GM04503 (cell line): Measurements from ENCODE around the gene PRDM16.

ENCODE experiments used
- DNase-seq: peaks from one replicate; pipeline ENCODE4 v3.0.0-alpha.2; 2012; ENCODE audit warnings: low read depth

Gene PRDM16

DNA sequence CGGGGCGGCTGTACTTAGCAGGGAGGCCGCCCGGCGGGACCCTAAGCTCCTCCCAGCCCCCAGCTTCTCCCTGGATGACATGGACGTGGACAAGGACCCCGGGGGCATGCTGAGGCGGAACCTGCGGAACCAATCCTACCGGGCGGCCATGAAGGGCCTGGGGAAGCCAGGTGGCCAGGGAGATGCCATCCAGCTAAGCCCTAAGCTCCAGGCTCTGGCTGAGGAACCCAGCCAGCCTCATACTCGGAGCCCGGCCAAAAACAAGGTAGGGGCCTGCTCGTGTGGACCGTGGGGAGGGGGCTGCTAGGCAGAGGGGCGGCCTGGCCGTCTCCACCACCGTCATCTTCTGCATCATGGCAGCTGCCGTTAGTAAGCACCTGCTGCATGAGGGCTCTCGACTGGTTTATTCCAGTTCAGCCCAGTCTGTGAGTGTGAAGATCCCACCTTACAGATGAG lies 394.4 kb downstream of the PRDM16 start:
- no peak for DNase-seq

DNA sequence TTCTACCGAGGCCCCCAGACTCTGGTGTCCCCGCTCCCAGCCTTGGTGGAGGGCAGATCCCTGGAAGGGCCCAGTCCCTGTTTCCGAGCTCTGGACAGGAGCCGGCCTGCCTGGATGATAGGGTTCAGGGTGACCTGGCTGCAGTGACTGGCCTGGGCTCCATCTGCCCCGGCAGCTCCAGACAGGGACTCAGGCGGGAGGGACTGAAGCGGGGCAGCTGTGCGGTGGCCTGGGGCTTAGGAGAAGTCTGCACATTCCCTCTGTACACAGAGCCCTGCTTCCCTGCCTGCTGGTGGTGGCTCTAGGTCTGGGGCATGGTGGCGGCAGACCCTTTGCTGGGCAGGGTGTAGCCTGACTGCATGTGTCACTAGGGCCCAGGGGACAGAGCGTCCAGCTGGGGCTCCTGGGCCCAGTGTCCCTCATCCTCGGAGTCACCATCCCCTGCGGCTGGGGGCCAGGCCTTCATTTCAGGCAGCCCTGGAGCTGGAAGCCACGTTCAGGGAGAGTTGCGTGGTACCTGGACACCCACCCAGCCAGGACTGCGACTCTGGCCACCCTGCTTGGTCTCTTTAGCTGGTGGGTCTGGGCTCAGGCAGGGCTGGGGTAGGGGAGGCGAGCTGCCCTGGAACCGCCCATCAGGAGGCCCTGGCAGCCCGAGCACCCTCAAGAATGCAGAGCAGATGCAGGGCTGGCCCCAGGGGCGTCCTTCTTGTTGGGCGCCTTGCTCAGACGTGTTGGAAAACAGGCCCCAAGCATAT lies 395.1 kb downstream of the PRDM16 start:
- no peak for DNase-seq

DNA sequence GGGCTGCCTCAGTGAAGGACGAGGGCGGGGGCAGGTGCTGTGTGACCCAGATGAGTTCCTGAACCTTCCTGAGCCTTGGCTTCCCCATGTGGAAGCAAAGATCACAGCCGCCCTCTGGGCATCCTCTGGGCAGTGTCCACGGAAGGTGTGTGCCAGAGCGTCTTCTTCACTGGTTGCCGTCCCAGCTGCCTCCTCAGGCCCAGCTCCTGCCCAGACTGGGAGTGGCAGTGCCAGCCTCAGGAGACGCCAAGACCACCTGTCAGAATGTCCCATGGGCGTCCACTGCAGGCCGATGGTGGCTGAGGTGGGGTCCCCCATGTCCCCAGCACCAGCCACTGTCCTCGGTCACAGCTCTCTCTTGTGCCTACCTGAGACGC lies 395.6 kb downstream of the PRDM16 start:
- no peak for DNase-seq

DNA sequence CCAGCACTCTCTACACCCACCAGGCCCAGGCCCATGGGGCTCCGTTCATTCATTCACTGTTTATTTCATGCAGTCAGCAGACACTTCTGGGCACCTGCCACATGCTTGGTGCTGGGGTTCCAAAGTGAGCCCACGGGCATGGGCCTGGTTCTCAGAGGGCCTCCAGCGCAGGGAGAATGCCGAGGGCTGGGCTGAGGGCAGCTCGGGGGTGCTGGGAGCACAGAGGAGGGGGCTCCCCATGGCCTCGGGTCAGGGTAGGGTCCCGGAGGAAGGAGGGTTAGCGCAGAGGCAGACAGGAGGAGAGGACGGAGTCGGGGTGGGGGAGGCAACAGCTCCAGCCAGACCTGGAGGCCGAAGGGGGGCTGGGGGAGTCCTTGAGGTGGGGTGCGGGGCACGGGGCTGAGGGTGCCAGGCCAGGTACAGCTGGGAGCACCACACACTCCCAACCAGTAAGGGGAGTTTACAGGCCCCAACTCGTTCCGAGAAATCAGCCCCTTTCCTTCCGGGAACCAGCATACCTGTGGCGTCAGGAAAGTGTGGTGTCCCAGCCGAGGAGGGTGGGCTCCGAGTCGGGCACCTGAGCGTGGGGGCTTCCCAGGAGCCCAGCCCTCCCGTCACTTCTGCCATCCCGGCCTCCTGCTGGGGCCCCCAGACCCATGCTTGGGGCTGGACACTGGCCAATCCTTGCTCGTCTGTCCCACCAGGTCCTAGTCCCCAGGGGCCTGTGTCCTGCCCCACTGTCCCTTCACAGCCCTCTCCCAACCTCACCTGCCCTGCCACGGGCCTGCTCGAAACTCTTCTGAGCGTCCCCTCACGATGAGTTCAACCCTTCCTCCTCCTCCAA lies 396.3 kb downstream of the PRDM16 start:
- no peak for DNase-seq

DNA sequence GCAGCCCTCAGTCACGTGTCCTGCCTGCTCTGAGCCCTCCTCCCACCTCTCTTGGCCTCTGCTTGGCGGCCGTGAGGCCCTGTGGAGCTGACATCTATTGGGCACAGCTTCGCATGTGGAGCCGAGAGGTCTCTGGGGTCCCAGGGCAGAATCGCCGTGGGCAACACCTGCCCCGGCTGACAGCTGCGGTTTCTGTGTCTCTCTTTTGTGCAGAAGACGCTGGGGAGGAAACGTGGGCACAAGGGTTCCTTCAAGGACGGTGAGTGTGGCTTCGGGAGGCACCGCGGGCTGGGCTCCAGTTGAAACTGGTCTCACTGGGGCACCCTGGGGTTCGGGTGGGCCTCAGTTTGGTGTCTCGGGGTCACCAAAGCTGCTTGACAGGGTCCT lies 396.9 kb downstream of the PRDM16 start:
- DNase-seq = no peak

DNA sequence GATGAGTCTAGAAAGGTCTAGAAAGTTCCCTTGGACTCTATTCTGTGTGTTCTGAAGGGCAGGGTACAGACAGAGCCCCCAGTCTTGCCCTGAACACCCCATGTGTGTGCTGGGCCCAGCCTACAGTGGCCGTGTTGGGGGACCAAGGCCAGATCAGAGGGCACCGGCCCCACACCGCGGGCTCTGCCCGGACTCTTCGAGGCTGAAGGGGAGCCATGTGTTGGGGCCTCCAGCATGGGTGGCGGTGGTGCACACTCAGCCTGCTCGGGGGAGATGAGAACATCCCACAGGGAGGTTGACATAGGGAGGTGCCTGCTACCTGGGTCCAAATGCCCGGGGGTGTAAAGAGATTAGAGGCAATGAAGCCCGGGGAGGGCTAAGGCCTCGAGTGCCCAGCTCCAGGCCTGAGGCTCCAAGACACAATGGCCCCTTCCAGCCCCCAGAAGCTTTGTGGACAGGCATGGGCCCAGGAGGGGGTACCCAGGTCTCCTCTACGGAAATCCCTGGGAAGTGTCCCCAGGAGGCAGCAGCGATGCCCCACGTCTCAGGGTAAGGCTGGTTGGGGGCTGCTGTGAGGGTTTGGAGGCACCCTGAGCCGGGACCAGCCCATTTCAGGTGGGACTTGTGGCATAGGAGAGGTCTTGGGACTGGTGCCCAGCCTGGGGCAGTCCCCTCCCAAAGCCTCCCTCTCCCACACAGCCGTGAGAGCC lies 397.5 kb downstream of the PRDM16 start:
- no peak for DNase-seq

DNA sequence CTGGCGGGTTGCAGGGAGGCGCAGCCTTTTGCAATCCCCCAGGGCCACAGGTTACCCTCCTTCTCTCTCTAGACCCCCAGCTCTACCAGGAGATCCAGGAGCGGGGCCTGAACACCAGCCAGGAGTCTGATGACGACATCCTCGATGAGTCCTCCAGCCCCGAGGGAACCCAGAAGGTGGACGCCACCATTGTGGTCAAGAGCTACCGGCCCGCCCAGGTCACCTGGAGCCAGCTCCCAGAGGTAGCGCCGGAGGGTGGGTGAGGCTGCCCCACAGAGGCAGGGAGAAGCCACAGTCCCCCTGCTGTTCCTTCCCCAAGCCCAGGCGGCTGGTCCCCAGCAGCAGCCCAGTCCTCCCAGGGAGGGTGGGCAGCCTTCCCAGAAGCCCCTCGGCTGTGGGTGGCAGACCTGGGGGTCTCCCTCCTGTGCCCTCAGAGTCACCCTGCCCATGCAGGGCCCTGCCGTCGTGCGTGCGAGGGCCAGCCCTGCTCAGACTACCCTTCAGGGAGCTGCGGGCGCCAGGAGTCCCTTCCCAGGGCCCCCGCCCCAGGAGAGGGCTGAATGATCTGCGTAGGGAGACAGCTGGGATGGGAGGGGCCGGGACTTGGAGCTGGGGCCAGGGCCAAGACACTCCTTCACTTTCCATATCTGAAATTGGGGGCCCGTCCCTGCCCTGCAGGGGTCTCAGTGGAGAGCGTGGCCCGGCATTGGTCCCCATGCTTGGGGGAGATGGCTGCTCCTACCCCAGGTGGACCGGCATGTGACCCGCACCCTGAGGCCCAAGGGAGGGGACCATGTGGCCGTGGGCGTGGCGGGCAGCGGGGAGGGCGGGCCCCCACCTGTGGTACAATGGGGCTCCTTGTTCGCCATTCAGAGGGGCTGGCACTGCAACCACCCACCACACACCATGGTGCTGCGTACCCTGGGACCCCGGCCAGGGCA lies 398.4 kb downstream of the PRDM16 start:
- no peak for DNase-seq

DNA sequence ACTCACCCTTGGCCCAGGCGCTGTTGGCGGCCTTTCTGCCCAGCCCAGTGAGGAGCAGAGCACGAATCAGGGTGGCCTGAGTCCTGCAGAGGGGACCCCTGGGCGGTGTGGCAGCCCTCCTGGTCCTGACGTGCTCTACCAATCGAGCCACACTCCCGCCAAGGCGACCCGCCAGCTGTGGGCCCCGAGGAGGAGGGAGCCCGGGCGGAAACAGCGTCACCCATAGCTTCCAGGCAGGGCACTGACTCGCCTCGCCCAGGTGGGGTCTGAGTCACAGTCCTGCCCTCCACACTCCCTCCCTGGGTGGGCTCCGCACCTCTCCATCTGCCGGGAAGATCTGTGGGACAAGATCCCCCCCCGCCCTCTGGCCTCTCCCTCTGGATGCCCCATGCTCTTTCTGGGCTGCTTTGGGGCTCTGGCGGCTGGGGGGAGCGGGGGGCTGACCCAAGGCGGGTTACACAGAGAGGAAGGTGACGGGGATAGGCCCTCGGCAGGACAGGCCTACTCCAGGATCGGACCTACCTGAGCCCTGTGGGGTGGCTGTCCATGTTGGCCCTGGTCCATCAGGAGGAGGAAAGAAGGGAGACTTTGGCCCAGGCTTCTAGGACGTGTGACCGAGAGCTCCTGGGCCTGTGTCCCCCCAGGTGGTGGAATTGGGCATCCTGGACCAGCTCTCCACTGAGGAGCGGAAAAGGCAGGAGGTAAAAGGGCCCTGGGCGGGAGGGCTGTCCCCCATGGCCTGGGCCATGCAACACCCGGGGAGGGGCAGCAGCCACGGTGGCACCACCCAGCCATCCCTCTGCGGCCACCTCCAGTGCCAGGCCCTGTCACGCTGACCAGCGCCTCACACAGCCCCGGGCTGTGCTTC lies 399.5 kb downstream of the PRDM16 start:
- DNase-seq = no peak

DNA sequence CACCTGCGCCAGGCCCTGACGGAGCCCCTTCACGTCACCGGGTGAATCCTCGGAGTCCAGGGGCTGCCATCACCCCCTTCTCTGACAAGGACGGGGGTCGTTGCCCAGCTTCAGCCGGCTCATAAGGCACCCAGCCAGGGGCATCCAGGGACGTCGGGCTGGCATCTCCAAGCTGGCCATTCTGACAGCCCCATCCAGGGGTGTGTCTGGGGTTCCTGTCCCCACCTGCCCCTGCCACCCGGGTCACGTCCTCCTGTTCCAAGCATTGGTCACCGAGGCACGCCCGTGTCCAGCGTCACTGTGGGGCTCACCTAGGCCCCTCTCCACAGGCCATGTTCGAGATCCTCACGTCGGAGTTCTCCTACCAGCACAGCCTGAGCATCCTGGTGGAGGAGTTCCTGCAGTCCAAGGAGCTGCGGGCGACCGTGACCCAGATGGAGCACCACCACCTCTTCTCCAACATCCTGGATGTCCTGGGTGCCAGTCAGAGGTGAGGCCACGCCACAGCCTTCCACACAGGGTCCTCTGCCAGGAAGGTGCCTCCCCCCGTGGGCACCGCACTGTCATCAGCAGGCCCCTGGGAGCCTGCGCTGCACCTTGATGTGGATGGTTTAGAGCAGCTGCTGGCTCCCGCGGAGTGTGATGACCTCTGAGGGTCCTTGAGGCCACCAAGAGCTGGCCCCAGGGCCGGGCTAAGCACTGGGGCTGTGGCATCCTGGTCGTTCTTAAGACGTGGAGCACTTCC lies 400.3 kb downstream of the PRDM16 start:
- DNase-seq = no peak

DNA sequence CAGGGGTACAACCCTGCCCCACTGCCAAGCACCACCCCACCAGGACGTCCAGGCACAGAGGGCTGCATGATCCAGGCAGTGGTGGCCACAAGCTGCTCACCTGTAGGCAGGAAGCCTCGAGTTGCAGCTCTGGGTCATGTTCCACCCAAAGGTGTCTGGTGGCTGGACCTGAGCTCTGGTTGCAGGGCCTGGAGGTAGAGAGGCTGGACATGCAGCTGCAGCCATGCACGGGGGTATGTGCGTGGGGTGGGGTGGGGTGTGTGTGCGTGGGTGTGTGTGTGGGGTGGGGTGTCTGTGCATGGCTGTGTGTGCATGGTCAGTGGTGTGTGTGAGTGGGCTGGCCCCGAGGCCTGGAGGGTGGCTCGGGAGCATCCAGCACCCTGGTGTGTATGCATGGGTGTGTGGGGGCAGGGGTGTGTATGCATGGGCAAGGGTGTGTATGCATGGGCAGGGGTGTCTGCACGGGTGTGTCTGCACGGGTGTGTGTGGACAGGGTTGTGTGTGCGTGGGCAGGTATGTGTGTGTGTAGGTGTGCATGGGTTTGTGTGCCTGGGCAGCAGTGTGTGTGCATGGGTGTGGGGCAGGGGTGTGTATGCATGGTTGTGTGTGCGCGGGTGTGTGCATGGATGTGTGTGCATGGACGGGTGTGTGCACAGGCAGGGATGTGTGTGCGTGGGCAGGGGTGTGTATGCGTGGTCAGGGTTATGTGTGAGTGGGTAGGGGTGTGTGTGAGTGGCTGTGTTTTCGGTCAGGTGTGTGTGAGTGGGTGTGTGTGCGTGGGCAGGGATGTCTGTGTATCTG lies 401.0 kb downstream of the PRDM16 start:
- DNase-seq = no peak

DNA sequence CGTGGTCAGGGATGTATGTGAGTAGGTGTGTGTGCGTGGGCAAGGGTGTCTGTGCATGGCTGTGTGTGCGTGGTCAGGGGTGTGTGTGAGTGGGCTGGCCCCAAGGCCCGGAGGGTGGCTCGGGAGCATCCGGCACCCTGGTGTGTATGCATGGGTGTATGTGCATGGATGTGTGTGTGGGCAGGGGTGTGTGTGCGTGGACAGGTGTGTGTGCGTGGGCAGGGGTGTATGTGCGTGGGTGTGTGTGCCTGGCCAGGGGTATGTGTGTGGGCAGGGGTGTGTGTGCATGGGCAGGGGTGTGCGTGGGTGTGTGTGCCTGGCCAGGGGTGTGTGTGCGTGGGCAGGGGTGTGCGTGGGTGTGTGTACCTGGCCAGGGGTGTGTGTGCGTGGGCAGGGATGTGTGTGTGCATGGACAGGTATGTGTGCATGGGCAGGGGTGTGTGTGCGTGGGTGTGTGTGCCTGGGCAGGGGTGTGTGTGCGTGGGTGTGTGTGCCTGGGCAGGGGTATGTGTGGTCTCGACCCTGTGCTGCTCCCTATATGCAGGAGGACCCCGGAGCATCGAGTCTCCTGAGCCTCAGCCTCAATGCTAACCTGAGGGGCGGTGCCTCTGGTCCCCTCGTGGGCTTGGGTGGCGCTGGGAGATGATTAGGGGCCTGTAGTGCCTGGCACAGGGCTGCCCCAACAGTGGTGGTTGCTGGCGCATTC lies 401.8 kb downstream of the PRDM16 start:
- DNase-seq = no peak

DNA sequence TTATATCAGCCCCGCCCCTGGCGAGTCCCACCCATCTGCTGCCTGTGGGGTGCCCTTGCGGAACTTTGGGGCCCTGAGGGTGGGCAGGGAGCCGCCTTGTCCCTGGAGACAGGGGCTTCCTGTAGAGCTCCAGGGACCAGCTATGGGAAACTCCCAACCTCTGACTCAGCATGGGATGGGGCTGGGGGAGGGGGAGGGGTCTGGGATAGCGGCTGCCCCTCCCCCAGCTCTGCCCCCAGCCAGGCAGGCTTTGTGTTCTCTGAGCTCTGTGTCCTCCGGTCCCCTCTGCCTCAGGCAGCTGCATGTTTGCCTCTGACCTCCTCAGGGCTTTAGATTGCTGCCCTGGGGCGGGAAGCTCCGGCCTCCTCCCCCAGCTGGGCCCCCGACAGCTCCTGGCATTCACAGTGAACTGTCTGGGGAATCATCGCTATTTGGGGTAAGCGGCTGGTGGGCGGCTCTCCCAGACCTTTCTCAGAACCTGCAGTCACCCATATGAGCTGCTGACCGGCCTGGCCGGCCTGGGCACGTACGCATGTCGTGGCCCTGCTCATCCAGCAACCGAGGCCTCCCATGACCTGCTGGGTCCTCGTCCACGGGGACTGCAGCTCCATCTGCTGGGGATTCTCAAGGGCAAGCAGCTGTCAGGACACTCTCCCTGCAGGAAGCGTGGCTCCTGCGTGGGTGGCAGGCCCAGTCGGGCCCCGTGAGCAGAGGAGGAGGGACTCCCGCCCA lies 402.5 kb downstream of the PRDM16 start:
- DNase-seq = no peak

DNA sequence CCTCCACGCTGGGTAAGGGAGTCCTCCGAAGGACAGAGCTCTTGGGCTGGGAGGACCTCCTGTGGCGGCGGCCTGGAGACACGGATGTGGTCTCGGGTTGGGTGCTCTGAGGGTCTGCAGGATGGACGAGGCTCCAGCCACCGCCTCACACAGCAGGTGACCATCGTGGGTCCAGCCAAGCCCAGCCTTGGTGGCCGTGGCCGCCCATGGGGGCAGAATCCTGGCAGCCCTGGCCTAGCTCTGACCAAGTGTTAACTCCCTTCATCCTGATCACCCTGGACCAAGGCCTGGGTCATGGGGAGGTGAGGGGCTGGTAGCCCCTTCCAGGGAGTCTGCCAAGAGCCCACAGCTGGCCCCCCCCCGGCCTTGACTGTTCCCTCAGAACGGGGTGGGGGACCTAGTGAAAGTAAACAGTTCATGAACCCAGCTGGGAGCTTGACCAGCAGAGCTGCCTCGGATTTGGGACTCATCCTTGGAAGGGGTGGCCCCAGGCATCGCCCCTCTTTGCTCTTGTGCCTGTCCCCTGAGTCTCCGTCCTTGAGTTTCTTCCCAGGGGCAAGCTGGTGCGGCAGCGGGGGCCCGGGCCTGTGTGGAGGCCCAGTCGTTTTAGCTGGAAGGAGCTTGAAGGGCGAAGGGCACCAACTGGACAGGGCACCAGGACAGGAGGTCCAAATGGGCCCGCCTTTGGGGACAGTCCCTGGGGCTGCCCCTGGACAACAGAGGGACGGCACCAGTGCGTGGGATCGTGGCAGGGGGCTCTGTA lies 403.3 kb downstream of the PRDM16 start:
- no peak for DNase-seq

DNA sequence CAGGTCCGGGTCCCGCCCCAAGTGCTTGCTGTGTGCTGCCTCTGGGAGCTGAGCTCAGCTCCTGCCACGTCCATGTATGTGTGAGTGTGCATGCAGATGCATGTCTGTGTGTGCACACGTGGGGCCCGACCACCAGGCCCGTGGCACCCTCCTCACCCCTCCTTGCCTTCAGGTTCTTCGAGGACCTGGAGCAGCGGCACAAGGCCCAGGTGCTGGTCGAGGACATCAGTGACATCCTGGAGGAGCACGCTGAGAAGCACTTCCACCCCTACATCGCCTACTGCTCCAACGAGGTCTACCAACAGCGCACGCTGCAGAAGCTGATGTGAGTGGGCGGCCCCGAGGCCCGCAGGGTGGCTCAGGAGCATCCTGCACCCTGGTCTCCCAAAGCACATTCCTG lies 403.9 kb downstream of the PRDM16 start:
- no peak for DNase-seq

DNA sequence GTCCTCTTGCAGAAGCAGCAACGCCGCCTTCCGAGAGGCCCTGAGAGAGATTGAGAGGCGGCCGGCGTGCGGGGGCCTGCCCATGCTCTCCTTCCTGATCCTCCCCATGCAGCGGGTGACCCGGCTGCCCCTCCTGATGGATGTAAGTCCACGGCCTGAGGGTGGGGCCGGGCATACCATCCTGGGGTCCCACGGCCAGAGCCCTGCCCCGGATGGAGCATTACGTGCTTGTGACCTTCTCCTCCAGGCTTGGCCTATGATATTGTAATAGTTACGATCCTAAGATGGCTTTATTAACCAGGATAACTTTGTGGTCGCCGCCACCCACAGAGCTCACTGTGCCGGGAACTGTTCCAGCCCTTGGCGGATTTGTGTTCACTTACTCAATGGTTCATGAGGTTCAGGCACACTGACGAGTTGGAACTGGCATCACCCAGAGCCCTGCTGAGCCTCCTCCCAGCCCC lies 404.4 kb downstream of the PRDM16 start:
- peak; percentile 72 for DNase-seq

DNA sequence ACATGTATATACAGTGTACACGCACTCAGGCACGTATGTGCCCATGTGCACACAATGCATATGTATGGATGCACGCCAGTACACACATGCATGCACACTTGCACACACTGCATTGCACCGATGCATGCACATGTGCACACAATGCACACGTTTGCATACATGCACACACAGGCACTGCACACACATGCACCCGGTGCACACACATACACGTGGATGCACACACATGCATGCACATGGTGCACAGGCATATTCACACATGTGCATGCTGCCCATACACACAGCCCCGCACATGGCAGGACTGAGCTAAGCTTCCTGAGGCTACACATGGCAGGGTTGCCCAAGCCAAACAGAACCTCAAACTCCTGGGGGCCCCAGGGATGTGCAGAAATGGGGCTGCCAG lies 405.0 kb downstream of the PRDM16 start:
- no peak for DNase-seq

DNA sequence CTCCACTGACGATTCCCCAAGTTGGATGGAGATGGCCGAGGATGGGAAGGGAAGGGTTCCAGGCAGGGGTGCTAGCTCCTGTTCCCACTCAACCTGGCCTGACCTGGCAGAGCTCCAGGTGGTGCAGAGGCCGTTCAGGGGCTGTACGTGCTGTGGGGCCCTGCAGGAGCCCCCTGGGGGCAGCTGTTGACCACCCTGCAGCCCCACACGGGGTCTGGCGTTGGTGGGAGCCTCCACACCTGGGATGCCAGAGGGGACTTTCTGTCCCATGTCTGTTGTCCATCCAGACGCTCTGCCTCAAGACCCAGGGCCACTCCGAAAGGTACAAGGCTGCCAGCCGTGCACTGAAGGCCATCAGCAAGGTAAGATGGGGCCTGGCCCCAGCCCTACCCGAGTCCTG lies 405.4 kb downstream of the PRDM16 start:
- no peak for DNase-seq
